ENCODE data around the gene ADCY4. TPM values are rescaled to one million over a fixed set of nuclear protein-coding genes. Genes with fewer than 3 reads are reported as not detected.
A peak's percentile ranks its signal among the peaks of the same experiment; 100 is the strongest.

ADCY4 gene
- total and polyA plus RNA-seq, 2 of the 13 experiments (the other 11 are each of a cell fraction or from before 2014, with no cell fraction given): 0.03 TPM; not detected in 1

DNA sequence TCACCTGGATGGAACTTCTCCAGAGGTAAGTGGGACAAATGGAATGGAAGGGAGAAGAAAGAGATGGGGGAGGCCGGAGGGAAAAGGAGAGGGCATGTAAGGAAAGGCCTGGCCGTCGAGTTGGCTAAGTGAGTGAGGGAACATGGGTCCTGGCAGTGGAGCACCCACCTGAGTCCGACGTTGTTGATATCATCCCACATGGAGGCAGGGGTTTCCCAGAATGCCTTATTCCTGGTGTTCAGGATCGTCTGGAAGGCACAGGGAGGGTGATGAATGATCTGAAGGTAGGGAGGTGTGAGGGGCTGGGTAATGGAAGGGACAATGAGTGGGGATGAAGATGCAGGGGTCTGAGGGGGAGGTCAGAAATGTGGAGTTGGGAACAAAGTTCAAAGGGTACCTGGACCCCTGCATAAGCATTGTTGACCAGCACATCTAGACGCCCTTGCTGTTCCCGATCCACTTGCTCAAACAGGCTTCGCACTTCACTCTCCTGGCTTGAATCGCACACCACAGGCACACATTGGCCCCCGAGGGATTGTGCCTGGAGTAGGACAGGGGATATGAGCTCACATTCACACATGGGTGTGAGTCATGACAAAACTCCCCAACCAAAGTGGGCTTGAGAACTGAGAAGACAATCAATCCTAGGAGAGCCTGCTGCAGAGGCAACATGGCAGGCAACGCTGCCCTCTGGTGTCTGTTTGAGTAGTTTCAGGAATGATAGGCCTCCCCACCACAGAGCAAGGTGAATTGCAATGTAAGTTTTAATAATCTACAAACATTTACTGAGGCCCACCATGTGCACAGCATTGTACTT is 38.3 kb downstream of the ADCY4 start (continued):
- TF ChIP-seq JARID2 (CRISPR knock-in tag; IDR thresholded peaks at IDR 0.05; ENCODE audit: insufficient replicate concordance) (no peak), ZNF337 (CRISPR knock-in tag; IDR thresholded peaks at IDR 0.05; ENCODE audit: borderline replicate concordance, low read depth) (no peak), ONECUT2 (CRISPR knock-in tag; IDR thresholded peaks at IDR 0.05) (no peak), ATF7-NPFF (CRISPR knock-in tag; IDR thresholded peaks at IDR 0.05; ENCODE audit: low read depth) (peak; percentile 74; the same call in 1 of the 2 replicates), ZSCAN29 (CRISPR knock-in tag; conservative IDR thresholded peaks at IDR 0.05) (no peak), GATA4 (IDR thresholded peaks at IDR 0.05; ENCODE audit: borderline replicate concordance, low read depth) (no peak), ZNF883 (CRISPR knock-in tag; IDR thresholded peaks at IDR 0.05; ENCODE audit: not compliant biosample characterization) (peak; percentile 77), SMARCC2 (IDR thresholded peaks at IDR 0.05) (no peak), XRCC5 (optimal IDR thresholded peaks at IDR 0.05; ENCODE audit: low read length) (peak; percentile 92), NFYB (CRISPR knock-in tag; IDR thresholded peaks at IDR 0.05) (0 out of 2 replicates have a peak, but pooled peaks have one; percentile 21)
- TF ChIP-seq, protein P1, sequence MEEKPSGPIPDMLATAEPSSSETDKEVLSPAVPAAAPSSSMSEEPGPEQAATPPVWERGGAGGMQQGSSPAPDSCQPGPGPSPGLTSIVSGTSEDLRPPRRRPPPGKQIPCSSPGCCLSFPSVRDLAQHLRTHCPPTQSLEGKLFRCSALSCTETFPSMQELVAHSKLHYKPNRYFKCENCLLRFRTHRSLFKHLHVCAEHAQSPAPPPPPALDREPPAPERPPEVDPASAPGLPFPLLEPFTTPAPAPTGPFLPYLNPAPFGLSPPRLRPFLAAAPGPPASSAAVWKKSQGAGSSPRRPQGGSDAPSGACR (CRISPR knock-in tag; IDR thresholded peaks at IDR 0.05): no peak
- TF ChIP-seq, protein P2, sequence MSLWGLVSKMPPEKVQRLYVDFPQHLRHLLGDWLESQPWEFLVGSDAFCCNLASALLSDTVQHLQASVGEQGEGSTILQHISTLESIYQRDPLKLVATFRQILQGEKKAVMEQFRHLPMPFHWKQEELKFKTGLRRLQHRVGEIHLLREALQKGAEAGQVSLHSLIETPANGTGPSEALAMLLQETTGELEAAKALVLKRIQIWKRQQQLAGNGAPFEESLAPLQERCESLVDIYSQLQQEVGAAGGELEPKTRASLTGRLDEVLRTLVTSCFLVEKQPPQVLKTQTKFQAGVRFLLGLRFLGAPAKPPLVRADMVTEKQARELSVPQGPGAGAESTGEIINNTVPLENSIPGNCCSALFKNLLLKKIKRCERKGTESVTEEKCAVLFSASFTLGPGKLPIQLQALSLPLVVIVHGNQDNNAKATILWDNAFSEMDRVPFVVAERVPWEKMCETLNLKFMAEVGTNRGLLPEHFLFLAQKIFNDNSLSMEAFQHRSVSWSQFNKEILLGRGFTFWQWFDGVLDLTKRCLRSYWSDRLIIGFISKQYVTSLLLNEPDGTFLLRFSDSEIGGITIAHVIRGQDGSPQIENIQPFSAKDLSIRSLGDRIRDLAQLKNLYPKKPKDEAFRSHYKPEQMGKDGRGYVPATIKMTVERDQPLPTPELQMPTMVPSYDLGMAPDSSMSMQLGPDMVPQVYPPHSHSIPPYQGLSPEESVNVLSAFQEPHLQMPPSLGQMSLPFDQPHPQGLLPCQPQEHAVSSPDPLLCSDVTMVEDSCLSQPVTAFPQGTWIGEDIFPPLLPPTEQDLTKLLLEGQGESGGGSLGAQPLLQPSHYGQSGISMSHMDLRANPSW (CRISPR knock-in tag; IDR thresholded peaks at IDR 0.05; ENCODE audit: borderline replicate concordance): no peak
- TF ChIP-seq, protein P3, sequence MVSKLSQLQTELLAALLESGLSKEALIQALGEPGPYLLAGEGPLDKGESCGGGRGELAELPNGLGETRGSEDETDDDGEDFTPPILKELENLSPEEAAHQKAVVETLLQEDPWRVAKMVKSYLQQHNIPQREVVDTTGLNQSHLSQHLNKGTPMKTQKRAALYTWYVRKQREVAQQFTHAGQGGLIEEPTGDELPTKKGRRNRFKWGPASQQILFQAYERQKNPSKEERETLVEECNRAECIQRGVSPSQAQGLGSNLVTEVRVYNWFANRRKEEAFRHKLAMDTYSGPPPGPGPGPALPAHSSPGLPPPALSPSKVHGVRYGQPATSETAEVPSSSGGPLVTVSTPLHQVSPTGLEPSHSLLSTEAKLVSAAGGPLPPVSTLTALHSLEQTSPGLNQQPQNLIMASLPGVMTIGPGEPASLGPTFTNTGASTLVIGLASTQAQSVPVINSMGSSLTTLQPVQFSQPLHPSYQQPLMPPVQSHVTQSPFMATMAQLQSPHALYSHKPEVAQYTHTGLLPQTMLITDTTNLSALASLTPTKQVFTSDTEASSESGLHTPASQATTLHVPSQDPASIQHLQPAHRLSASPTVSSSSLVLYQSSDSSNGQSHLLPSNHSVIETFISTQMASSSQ (IDR thresholded peaks at IDR 0.05; ENCODE audit: low read depth): no peak
- TF ChIP-seq, protein P3 (CRISPR knock-in tag; IDR thresholded peaks at IDR 0.05; ENCODE audit: borderline replicate concordance): peak; percentile 38; the same call in 1 of the 2 replicates
- TF ChIP-seq, protein P4, sequence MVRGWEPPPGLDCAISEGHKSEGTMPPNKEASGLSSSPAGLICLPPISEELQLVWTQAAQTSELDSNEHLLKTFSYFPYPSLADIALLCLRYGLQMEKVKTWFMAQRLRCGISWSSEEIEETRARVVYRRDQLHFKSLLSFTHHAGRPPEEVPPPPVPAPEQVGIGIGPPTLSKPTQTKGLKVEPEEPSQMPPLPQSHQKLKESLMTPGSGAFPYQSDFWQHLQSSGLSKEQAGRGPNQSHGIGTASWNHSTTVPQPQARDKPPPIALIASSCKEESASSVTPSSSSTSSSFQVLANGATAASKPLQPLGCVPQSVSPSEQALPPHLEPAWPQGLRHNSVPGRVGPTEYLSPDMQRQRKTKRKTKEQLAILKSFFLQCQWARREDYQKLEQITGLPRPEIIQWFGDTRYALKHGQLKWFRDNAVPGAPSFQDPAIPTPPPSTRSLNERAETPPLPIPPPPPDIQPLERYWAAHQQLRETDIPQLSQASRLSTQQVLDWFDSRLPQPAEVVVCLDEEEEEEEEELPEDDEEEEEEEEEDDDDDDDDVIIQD (CRISPR knock-in tag; IDR thresholded peaks at IDR 0.05; ENCODE audit: low read depth): peak; percentile 71
- TF ChIP-seq, protein P5, sequence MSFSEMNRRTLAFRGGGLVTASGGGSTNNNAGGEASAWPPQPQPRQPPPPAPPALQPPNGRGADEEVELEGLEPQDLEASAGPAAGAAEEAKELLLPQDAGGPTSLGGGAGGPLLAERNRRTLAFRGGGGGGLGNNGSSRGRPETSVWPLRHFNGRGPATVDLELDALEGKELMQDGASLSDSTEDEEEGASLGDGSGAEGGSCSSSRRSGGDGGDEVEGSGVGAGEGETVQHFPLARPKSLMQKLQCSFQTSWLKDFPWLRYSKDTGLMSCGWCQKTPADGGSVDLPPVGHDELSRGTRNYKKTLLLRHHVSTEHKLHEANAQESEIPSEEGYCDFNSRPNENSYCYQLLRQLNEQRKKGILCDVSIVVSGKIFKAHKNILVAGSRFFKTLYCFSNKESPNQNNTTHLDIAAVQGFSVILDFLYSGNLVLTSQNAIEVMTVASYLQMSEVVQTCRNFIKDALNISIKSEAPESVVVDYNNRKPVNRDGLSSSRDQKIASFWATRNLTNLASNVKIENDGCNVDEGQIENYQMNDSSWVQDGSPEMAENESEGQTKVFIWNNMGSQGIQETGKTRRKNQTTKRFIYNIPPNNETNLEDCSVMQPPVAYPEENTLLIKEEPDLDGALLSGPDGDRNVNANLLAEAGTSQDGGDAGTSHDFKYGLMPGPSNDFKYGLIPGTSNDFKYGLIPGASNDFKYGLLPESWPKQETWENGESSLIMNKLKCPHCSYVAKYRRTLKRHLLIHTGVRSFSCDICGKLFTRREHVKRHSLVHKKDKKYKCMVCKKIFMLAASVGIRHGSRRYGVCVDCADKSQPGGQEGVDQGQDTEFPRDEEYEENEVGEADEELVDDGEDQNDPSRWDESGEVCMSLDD (CRISPR knock-in tag; IDR thresholded peaks at IDR 0.05; ENCODE audit: borderline replicate concordance): no peak

Data from HepG2 (cell line).